ENCODE measurements around the gene IL18RAP. TPM values are rescaled to one million over a fixed set of nuclear protein-coding genes. Genes with fewer than 3 reads are reported as not detected.

IL18RAP gene
- total RNA-seq = 1 to 10 TPM in 2 of 3 donors, under 1 TPM in 1; 0.90 to 1.3 (median 1.2) TPM
- long read RNA-seq, donor 1, partial matches to known transcripts = 1 of 3 reads
- long read RNA-seq, donor 1, other reads (novel, unspliced or antisense) = 2 of 3 reads
- long read RNA-seq, donor 2 = 0 reads

DNA sequence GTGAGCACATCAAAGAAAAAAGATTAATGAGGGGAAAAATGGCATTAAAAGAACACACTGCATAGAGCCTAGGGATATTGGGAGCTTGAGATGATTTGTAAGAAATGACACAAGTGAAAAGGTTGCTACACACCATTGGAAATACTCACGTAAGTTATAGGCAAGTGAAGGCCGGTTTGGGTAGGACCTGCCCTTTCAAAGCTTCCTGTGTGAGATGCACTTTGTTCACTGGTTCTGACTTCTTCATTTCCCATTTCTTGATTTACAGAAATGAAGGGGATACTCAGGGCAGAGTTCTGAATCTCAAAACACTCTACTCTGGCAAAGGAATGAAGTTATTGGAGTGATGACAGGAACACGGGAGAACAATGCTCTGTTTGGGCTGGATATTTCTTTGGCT lies at the start of gene IL18RAP:
IL18RAP (plus strand) TSS at position 251 of the 400 bp plus-strand sequence; CDS start at position 369, 118 bp downstream.
- H3K9me3 ChIP-seq = no peaks in the 10 kb centered on the region
- DNase-seq = no peak
- no peak within 1 kb of the TSS for H3K4me3 ChIP-seq
- no peaks in the 10 kb centered on the region for H3K36me3 ChIP-seq (ENCODE audit: low read depth)
- H3K4me1 ChIP-seq (ENCODE audit: low read depth) = no peaks in the 10 kb centered on the region
- no peak for ATAC-seq
- no peak for TF ChIP-seq CTCF (IDR thresholded peaks at IDR 0.05)
- intact Hi-C loops (cut with DNase I, micrococcal nuclease) = no loop called here

GRCh38 chr2:102376052-102376591 lies 46.8 kb upstream of the IL18RAP start:
- no peaks in the 10 kb centered on the region for H3K4me1 ChIP-seq (ENCODE audit: low read depth)
- no peak for ATAC-seq
- H3K4me3 ChIP-seq = no peak overlapping the region
- no peak for TF ChIP-seq CTCF (IDR thresholded peaks at IDR 0.05)
- DNase-seq = no peak
- intact Hi-C loops (cut with DNase I, micrococcal nuclease) = no loop called here
- H3K36me3 ChIP-seq (ENCODE audit: low read depth) = no peaks in the 10 kb centered on the region
- no peaks in the 10 kb centered on the region for H3K9me3 ChIP-seq

GRCh38 chr2:102383722-102384121 lies 39.2 kb upstream of the IL18RAP start:
- Histone ChIP-seq H3K9me3 (no peaks in the 10 kb centered on the region), H3K4me3 (no peak overlapping the region), H3K4me1 (ENCODE audit: low read depth) (no peaks in the 10 kb centered on the region), H3K36me3 (ENCODE audit: low read depth) (no peaks in the 10 kb centered on the region)
- no peak for ATAC-seq
- intact Hi-C loops (cut with DNase I, micrococcal nuclease) = no loop called here
- no peak for DNase-seq
- TF ChIP-seq CTCF (IDR thresholded peaks at IDR 0.05) = no peak

- no peak for TF ChIP-seq CTCF (IDR thresholded peaks at IDR 0.05)
- intact Hi-C loops (cut with DNase I, micrococcal nuclease) = no loop called here
- Histone ChIP-seq H3K9me3 (no peaks in the 10 kb centered on the region), H3K36me3 (ENCODE audit: low read depth) (no peaks in the 10 kb centered on the region), H3K4me1 (ENCODE audit: low read depth) (no peaks in the 10 kb centered on the region), H3K4me3 (no peak overlapping the region)
- DNase-seq (no peak), ATAC-seq (no peak)
These were observed 37.4 kb upstream of the IL18RAP start for GRCh38 chr2:102385522-102385921.

- TF ChIP-seq CTCF (IDR thresholded peaks at IDR 0.05) = no peak
- H3K4me3 ChIP-seq = no peak overlapping the region
- no peaks in the 10 kb centered on the region for H3K4me1 ChIP-seq (ENCODE audit: low read depth)
- no peak for DNase-seq
- intact Hi-C loops (cut with DNase I, micrococcal nuclease) = no loop called here
- H3K9me3 ChIP-seq = no peaks in the 10 kb centered on the region
- no peak for ATAC-seq
- no peaks in the 10 kb centered on the region for H3K36me3 ChIP-seq (ENCODE audit: low read depth)
These were observed 37.0 kb upstream of the IL18RAP start for GRCh38 chr2:102386004-102386403.
